Measurements from ENCODE around the gene CACNA1C. TPM values are rescaled to one million over a fixed set of nuclear protein-coding genes. Genes with fewer than 3 reads are reported as not detected.

The CACNA1C gene
- total and polyA plus RNA-seq, 10 of the 15 experiments (the other 5 are each of a cell fraction or from before 2014, with no cell fraction given) = under 0.01 to 0.15 (median 0.09) TPM; not detected in 5

DNA sequence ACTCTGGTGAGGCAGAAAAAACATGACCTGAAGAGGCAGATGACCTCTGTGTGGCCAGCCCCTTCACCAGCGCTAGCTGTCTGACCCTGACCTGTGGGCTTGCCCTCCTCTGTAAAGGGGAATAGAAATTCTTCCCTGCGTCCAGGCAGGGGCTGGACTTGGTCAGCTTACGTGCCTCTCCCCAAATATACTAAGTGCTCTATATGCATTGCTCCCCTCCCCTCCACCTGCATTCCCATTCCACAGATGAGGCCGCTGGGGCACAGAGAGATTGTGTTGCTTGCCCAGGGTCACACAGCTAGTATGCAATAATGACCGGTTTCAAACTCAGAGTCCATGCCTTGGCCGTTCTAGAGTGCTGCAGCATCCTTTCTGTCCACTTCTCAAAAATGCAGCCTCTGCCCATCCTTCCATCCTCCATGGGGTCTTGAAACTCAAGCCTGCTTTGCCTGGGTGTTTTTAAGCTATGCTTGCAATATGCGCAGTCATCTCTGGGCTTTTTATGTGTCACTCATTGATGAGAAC is 303.9 kb downstream of the CACNA1C start:
- in situ Hi-C loops (cut with MboI) (no loop called here), intact Hi-C loops (cut with micrococcal nuclease; ENCODE audit: unreplicated experiment) (no loop called here)
- no peak overlapping the region for H2AFZ ChIP-seq (ENCODE audit: control insufficient read depth, low read depth, low read length)
- H3K9ac ChIP-seq (ENCODE audit: control insufficient read depth, insufficient read depth, low read length) = no peak overlapping the region
- H3K27ac ChIP-seq (ENCODE audit: control insufficient read depth, insufficient read depth) = no peak overlapping the region
- no peak overlapping the region for H3K4me2 ChIP-seq (ENCODE audit: control insufficient read depth, insufficient read depth)
- WGBS (ENCODE audit: insufficient coverage, insufficient replicate concordance, low lambda C conversion rate, missing lambda C conversion rate) = 54% methylated on average over 7 of the region's 7 CpGs
- no peak for FAIRE-seq
- BruUV-seq (replicated peaks) = no TSS peak
- ChIA-PET SMC1A (ENCODE audit: uncharacterized antibody, unreplicated experiment) (interaction anchor here (0.5 to 1.7 kb wide), 3 partner anchors 10 to 382 kb away, joined by 3 to 5 read pairs (median 3); no protein-coding TSS in a partner anchor), CTCF (interaction anchor here (0.7 to 1.3 kb wide), 2 partner anchors 54 to 227 kb away, joined by 3 to 4 read pairs; no protein-coding TSS in a partner anchor), RAD21 (ENCODE audit: unreplicated experiment) (no interaction called here), POLR2A (no interaction called here)
- ATAC-seq = no peak
- H3K79me2 ChIP-seq (ENCODE audit: control insufficient read depth, insufficient read depth, low read length) = no peaks in the 10 kb centered on the region
- H3K9me3 ChIP-seq (replicated peaks; ENCODE audit: control insufficient read depth, insufficient read depth, low read length) = no peaks in the 10 kb centered on the region
- no peaks in the 10 kb centered on the region for H4K20me1 ChIP-seq (ENCODE audit: control insufficient read depth, insufficient read depth)
- no peak for DNase-seq (ENCODE audit: low read depth, low spot score)
- H3K27me3 ChIP-seq (replicated peaks in 1 of 2; ENCODE audit: control insufficient read depth in 2 of 2, insufficient read depth in 2 of 2, low read length in 1 of 2) = 0 out of 4 replicates have a peak, but pooled peaks cover 0 to 3% of the 10 kb centered on the region in 2 experiments
- no peaks in the 10 kb centered on the region for H3K36me3 ChIP-seq (ENCODE audit: control insufficient read depth in 2 of 2, insufficient read depth in 2 of 2, low read length in 1 of 2)
- no peak overlapping the region for H3K4me3 ChIP-seq
- H3K4me1 ChIP-seq (ENCODE audit: control insufficient read depth, insufficient read depth, low read length) = peaks cover 25% of the 10 kb centered on the region
- TF ChIP-seq WRNIP1 (IDR thresholded peaks at IDR 0.05; ENCODE audit: borderline replicate concordance, low read depth, low read length) (no peak), PBX3 (IDR thresholded peaks at IDR 0.05; ENCODE audit: insufficient replicate concordance, low read depth, low read length) (no peak), BRCA1 (IDR thresholded peaks at IDR 0.05; ENCODE audit: low read depth, low read length) (no peak), TBL1XR1 (IDR thresholded peaks at IDR 0.05; ENCODE audit: low read depth, low read length) (no peak), GABPA (IDR thresholded peaks at IDR 0.05; ENCODE audit: low read depth) (no peak), POU2F2 (IDR thresholded peaks at IDR 0.05; ENCODE audit: borderline replicate concordance, low read depth, low read length) (no peak), ZBTB11 (CRISPR knock-in tag; IDR thresholded peaks at IDR 0.05) (no peak), E4F1 (IDR thresholded peaks at IDR 0.05; ENCODE audit: borderline replicate concordance, partially characterized antibody) (no peak), SREBF2 (IDR thresholded peaks at IDR 0.05; ENCODE audit: low read length) (no peak)
- TF ChIP-seq, protein P1, sequence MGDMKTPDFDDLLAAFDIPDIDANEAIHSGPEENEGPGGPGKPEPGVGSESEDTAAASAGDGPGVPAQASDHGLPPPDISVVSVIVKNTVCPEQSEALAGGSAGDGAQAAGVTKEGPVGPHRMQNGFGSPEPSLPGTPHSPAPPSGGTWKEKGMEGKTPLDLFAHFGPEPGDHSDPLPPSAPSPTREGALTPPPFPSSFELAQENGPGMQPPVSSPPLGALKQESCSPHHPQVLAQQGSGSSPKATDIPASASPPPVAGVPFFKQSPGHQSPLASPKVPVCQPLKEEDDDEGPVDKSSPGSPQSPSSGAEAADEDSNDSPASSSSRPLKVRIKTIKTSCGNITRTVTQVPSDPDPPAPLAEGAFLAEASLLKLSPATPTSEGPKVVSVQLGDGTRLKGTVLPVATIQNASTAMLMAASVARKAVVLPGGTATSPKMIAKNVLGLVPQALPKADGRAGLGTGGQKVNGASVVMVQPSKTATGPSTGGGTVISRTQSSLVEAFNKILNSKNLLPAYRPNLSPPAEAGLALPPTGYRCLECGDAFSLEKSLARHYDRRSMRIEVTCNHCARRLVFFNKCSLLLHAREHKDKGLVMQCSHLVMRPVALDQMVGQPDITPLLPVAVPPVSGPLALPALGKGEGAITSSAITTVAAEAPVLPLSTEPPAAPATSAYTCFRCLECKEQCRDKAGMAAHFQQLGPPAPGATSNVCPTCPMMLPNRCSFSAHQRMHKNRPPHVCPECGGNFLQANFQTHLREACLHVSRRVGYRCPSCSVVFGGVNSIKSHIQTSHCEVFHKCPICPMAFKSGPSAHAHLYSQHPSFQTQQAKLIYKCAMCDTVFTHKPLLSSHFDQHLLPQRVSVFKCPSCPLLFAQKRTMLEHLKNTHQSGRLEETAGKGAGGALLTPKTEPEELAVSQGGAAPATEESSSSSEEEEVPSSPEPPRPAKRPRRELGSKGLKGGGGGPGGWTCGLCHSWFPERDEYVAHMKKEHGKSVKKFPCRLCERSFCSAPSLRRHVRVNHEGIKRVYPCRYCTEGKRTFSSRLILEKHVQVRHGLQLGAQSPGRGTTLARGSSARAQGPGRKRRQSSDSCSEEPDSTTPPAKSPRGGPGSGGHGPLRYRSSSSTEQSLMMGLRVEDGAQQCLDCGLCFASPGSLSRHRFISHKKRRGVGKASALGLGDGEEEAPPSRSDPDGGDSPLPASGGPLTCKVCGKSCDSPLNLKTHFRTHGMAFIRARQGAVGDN (IDR thresholded peaks at IDR 0.05) = no peak

All from GM12878 (cell line).